ENCODE measurements around the gene CHRNB1. TPM values are rescaled to one million over a fixed set of nuclear protein-coding genes. Genes with fewer than 3 reads are reported as not detected.

Gene CHRNB1
- total and polyA plus RNA-seq, 2 of the 8 experiments (the other 6 are each of a cell fraction or from before 2014, with no cell fraction given): 14.1 to 28.2 TPM

- TF ChIP-seq PHF8 (conservative IDR thresholded peaks at IDR 0.05; ENCODE audit: low read depth, low read length): no peak
- no peak for TF ChIP-seq TBP (IDR thresholded peaks at IDR 0.05; ENCODE audit: low read depth, low read length)
- TF ChIP-seq ZNF274 (IDR thresholded peaks at IDR 0.05; ENCODE audit: borderline replicate concordance, extremely low read depth, low read length): no peak
- no peak for TF ChIP-seq RNF2 (IDR thresholded peaks at IDR 0.05; ENCODE audit: borderline replicate concordance, low read depth, low read length, missing control alignments, poor library complexity, severe bottlenecking)
- no peak for TF ChIP-seq SIX5 (IDR thresholded peaks at IDR 0.05; ENCODE audit: low read depth, low read length)
- TF ChIP-seq, protein P1, sequence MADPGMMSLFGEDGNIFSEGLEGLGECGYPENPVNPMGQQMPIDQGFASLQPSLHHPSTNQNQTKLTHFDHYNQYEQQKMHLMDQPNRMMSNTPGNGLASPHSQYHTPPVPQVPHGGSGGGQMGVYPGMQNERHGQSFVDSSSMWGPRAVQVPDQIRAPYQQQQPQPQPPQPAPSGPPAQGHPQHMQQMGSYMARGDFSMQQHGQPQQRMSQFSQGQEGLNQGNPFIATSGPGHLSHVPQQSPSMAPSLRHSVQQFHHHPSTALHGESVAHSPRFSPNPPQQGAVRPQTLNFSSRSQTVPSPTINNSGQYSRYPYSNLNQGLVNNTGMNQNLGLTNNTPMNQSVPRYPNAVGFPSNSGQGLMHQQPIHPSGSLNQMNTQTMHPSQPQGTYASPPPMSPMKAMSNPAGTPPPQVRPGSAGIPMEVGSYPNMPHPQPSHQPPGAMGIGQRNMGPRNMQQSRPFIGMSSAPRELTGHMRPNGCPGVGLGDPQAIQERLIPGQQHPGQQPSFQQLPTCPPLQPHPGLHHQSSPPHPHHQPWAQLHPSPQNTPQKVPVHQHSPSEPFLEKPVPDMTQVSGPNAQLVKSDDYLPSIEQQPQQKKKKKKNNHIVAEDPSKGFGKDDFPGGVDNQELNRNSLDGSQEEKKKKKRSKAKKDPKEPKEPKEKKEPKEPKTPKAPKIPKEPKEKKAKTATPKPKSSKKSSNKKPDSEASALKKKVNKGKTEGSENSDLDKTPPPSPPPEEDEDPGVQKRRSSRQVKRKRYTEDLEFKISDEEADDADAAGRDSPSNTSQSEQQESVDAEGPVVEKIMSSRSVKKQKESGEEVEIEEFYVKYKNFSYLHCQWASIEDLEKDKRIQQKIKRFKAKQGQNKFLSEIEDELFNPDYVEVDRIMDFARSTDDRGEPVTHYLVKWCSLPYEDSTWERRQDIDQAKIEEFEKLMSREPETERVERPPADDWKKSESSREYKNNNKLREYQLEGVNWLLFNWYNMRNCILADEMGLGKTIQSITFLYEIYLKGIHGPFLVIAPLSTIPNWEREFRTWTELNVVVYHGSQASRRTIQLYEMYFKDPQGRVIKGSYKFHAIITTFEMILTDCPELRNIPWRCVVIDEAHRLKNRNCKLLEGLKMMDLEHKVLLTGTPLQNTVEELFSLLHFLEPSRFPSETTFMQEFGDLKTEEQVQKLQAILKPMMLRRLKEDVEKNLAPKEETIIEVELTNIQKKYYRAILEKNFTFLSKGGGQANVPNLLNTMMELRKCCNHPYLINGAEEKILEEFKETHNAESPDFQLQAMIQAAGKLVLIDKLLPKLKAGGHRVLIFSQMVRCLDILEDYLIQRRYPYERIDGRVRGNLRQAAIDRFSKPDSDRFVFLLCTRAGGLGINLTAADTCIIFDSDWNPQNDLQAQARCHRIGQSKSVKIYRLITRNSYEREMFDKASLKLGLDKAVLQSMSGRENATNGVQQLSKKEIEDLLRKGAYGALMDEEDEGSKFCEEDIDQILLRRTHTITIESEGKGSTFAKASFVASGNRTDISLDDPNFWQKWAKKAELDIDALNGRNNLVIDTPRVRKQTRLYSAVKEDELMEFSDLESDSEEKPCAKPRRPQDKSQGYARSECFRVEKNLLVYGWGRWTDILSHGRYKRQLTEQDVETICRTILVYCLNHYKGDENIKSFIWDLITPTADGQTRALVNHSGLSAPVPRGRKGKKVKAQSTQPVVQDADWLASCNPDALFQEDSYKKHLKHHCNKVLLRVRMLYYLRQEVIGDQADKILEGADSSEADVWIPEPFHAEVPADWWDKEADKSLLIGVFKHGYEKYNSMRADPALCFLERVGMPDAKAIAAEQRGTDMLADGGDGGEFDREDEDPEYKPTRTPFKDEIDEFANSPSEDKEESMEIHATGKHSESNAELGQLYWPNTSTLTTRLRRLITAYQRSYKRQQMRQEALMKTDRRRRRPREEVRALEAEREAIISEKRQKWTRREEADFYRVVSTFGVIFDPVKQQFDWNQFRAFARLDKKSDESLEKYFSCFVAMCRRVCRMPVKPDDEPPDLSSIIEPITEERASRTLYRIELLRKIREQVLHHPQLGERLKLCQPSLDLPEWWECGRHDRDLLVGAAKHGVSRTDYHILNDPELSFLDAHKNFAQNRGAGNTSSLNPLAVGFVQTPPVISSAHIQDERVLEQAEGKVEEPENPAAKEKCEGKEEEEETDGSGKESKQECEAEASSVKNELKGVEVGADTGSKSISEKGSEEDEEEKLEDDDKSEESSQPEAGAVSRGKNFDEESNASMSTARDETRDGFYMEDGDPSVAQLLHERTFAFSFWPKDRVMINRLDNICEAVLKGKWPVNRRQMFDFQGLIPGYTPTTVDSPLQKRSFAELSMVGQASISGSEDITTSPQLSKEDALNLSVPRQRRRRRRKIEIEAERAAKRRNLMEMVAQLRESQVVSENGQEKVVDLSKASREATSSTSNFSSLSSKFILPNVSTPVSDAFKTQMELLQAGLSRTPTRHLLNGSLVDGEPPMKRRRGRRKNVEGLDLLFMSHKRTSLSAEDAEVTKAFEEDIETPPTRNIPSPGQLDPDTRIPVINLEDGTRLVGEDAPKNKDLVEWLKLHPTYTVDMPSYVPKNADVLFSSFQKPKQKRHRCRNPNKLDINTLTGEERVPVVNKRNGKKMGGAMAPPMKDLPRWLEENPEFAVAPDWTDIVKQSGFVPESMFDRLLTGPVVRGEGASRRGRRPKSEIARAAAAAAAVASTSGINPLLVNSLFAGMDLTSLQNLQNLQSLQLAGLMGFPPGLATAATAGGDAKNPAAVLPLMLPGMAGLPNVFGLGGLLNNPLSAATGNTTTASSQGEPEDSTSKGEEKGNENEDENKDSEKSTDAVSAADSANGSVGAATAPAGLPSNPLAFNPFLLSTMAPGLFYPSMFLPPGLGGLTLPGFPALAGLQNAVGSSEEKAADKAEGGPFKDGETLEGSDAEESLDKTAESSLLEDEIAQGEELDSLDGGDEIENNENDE (IDR thresholded peaks at IDR 0.05; ENCODE audit: insufficient replicate concordance, low read length): no peak
- TF ChIP-seq CTBP2 (IDR thresholded peaks at IDR 0.05; ENCODE audit: borderline replicate concordance, insufficient read depth, insufficient read length, low read length): peak; percentile 53
- no peak for TF ChIP-seq TAF1 (IDR thresholded peaks at IDR 0.05; ENCODE audit: low read depth, low read length)
- TF ChIP-seq CBX8 (IDR thresholded peaks at IDR 0.05; ENCODE audit: borderline replicate concordance, low read depth, low read length): no peak
- no peak for TF ChIP-seq POU5F1 (IDR thresholded peaks at IDR 0.05; ENCODE audit: low read depth, low read length)
- TF ChIP-seq, protein P2, sequence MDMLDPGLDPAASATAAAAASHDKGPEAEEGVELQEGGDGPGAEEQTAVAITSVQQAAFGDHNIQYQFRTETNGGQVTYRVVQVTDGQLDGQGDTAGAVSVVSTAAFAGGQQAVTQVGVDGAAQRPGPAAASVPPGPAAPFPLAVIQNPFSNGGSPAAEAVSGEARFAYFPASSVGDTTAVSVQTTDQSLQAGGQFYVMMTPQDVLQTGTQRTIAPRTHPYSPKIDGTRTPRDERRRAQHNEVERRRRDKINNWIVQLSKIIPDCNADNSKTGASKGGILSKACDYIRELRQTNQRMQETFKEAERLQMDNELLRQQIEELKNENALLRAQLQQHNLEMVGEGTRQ (IDR thresholded peaks at IDR 0.05; ENCODE audit: low read length): no peak
These were observed 4.0 kb upstream of the CHRNB1 start (continued) for GRCh38 chr17:7440834-7441195.
